PC-9 (cell line): ENCODE results near the gene ANK2.

Experiments used
- EZH2 ChIP-seq: fragments of 200-600 bp; sonication (generic); IDR thresholded peaks from 2 replicates; pipeline ENCODE4 v1.8.0; 2017; ENCODE audit warnings: antibody characterized with exemption, low read depth
- TF ChIP-seq, protein P1 (sequence below): fragments of 200-600 bp; sonication (generic); conservative IDR thresholded peaks from 2 replicates; pipeline ENCODE4 v1.6.1; 2017; ENCODE audit warnings: mixed run types, antibody characterized with exemption, mild to moderate bottlenecking, moderate library complexity

DNA sequence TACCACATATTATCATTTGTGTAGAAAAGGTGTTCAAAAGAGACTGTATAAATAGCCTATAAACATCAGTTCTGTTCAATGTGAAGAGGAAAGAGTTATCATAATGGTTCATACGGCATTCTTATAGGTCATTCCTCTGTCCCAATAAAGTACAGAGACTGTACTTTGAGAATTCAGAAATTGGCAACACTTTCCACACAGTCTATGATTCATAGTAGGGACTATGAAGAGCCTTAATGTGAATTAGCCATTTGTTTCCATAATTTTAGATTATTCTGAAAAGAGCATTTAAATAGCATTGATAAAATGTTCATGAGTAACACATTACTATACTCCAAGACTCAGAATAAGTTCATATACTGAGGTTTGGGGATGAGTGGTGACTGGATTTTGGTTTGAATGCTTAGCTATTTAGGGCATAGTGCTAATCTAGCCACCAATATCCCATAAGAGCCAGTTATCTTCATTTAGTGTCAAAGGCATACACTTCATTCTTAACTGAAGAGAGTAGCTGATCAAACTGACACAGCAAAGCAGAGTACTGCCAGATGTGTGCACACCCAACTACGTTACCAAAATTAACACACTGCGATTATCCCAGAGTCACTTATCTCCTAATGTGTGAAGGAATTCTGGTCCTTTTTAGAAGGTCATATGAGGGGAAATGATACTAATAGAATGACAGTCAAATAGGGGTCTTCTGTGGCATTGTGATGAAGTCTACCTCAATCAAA is 10.2 kb downstream of the ANK2 start:
- TF ChIP-seq, protein P1, sequence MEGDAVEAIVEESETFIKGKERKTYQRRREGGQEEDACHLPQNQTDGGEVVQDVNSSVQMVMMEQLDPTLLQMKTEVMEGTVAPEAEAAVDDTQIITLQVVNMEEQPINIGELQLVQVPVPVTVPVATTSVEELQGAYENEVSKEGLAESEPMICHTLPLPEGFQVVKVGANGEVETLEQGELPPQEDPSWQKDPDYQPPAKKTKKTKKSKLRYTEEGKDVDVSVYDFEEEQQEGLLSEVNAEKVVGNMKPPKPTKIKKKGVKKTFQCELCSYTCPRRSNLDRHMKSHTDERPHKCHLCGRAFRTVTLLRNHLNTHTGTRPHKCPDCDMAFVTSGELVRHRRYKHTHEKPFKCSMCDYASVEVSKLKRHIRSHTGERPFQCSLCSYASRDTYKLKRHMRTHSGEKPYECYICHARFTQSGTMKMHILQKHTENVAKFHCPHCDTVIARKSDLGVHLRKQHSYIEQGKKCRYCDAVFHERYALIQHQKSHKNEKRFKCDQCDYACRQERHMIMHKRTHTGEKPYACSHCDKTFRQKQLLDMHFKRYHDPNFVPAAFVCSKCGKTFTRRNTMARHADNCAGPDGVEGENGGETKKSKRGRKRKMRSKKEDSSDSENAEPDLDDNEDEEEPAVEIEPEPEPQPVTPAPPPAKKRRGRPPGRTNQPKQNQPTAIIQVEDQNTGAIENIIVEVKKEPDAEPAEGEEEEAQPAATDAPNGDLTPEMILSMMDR, result no peak
- TF ChIP-seq EZH2, result no peak
